ENCODE measurements around the gene TRPM3.
"Not testable (repeated sequence)": the region's sequence is repeated elsewhere in the genome, so short reads cannot be mapped to it uniquely, and the experiment has no call there.

Gene TRPM3

GRCh38 chr9:70811638-70812037 is 309.8 kb downstream of the TRPM3 start:
- no peak for DNase-seq

GRCh38 chr9:70806875-70807274 is 314.5 kb downstream of the TRPM3 start:
- no peak for DNase-seq

GRCh38 chr9:70805949-70806348 is 315.5 kb downstream of the TRPM3 start:
- no peak for DNase-seq

- DNase-seq, result no peak
Measured at GRCh38 chr9:70802758-70803436, 318.5 kb downstream of the TRPM3 start.

GRCh38 chr9:70802206-70802605 is 319.2 kb downstream of the TRPM3 start:
- DNase-seq, result no peak

- no peak for DNase-seq
Measured at GRCh38 chr9:70801181-70801829, 320.1 kb downstream of the TRPM3 start.

GRCh38 chr9:70798018-70798417 is 323.4 kb downstream of the TRPM3 start:
- DNase-seq, result no peak

- DNase-seq, result no peak
Measured at GRCh38 chr9:70795841-70796240, 325.6 kb downstream of the TRPM3 start.

- DNase-seq, result no peak
Measured at GRCh38 chr9:70792796-70793195, 328.6 kb downstream of the TRPM3 start.

GRCh38 chr9:70791936-70792335 is 329.5 kb downstream of the TRPM3 start:
- no peak for DNase-seq

- no peak for DNase-seq
Measured at GRCh38 chr9:70789086-70789485, 332.3 kb downstream of the TRPM3 start.

- no peak for DNase-seq
Measured at GRCh38 chr9:70784456-70784855, 337.0 kb downstream of the TRPM3 start.

- no peak for DNase-seq
Measured at GRCh38 chr9:70778568-70778967, 342.9 kb downstream of the TRPM3 start.

- no peak for DNase-seq
Measured at GRCh38 chr9:70773579-70773978, 347.8 kb downstream of the TRPM3 start.

GRCh38 chr9:70772601-70773000 is 348.8 kb downstream of the TRPM3 start:
- DNase-seq, result no peak

GRCh38 chr9:70765946-70766345 is 355.5 kb downstream of the TRPM3 start:
- no peak for DNase-seq

GRCh38 chr9:70761139-70761670 is 360.2 kb downstream of the TRPM3 start:
- DNase-seq, result no peak

- DNase-seq, result no peak
Measured at GRCh38 chr9:70760228-70760627, 361.2 kb downstream of the TRPM3 start.

GRCh38 chr9:70753311-70753710 is 368.1 kb downstream of the TRPM3 start:
- DNase-seq, result no peak

GRCh38 chr9:70749066-70749465 is 372.4 kb downstream of the TRPM3 start:
- no peak for DNase-seq

GRCh38 chr9:70747261-70747718 is 374.1 kb downstream of the TRPM3 start:
- no peak for DNase-seq

GRCh38 chr9:70746760-70747159 is 374.7 kb downstream of the TRPM3 start:
- DNase-seq, result no peak

GRCh38 chr9:70746316-70746715 is 375.1 kb downstream of the TRPM3 start:
- DNase-seq, result no peak

GRCh38 chr9:70724794-70725193 is 396.6 kb downstream of the TRPM3 start:
- DNase-seq, result not testable (repeated sequence)
